GM12892 (cell line): ENCODE data around the gene EGFL8.

Experiments used
- POLR2A ChIP-seq: IDR thresholded peaks from 2 replicates; pipeline ENCODE4 v1.6.1; 2011; ENCODE audit warnings: low read depth, low read length, control low read depth
- POLR2AphosphoS5 ChIP-seq: IDR thresholded peaks from 2 replicates; pipeline ENCODE4 v1.6.1; 2011; ENCODE audit warnings: low read depth, low read length, control low read depth

GRCh38 chr6:32179766-32180405, 15.5 kb downstream of the EGFL8 start:
- TF ChIP-seq POLR2A (no peak), POLR2AphosphoS5 (no peak)
